Panc1 (cell line): ENCODE data around the gene CLSTN2.

Source experiments
- POLR2AphosphoS5 ChIP-seq: IDR thresholded peaks from 2 replicates; pipeline ENCODE4 v1.6.1; 2012; ENCODE audit warnings: mild to moderate bottlenecking, low read depth, low read length, moderate library complexity
- TF ChIP-seq, protein P1 (sequence below): fragments of 450-650 bp; IDR thresholded peaks from 2 replicates; pipeline ENCODE4 v1.5.1; 2017; ENCODE audit warnings: mild to moderate bottlenecking
- TF ChIP-seq, protein P2 (sequence below), 2 experiments: IDR thresholded peaks; 2 replicates each; pipeline ENCODE4 v1.6.1; 2011 to 2012; ENCODE audit warnings: low read depth in 2 of 2, control low read depth in 1 of 2, low read length in 1 of 2, mild to moderate bottlenecking in 1 of 2, moderate library complexity in 1 of 2; ENCODE audit not compliant: insufficient read depth in 1 of 2

DNA sequence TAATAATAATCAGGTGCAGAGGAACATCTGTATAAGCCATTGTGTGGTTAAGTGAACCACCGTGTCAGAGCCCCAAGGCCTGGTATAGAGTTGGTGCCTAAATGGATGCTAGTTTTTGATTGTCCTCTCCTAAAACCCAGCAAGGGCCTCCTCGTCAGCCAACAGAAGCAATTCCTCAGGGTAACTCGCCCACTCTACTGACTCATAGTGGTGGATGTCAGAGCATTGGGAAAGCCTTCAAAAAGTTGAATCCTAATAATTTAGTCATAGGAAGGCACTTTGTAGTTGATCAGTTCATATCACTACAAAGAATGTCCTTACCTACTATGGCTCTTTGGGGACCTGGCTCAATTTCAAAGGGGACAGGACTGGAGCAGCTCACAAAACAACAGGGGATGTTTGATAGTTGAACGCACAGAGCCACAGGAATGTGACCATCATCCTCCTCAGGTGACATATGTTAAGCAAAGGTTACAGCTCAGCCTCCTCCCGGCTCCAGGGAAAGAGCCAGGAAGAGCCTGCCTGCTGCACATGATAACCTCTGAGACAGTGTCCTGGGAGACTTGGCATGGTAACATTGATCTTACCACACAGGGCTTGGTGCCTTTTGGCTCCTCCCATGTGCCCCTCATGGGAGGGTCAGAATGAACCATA, 338.7 kb downstream of the CLSTN2 start:
- TF ChIP-seq, protein P1, sequence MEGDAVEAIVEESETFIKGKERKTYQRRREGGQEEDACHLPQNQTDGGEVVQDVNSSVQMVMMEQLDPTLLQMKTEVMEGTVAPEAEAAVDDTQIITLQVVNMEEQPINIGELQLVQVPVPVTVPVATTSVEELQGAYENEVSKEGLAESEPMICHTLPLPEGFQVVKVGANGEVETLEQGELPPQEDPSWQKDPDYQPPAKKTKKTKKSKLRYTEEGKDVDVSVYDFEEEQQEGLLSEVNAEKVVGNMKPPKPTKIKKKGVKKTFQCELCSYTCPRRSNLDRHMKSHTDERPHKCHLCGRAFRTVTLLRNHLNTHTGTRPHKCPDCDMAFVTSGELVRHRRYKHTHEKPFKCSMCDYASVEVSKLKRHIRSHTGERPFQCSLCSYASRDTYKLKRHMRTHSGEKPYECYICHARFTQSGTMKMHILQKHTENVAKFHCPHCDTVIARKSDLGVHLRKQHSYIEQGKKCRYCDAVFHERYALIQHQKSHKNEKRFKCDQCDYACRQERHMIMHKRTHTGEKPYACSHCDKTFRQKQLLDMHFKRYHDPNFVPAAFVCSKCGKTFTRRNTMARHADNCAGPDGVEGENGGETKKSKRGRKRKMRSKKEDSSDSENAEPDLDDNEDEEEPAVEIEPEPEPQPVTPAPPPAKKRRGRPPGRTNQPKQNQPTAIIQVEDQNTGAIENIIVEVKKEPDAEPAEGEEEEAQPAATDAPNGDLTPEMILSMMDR = no peak
- no peak for TF ChIP-seq POLR2AphosphoS5
- TF ChIP-seq, protein P2, sequence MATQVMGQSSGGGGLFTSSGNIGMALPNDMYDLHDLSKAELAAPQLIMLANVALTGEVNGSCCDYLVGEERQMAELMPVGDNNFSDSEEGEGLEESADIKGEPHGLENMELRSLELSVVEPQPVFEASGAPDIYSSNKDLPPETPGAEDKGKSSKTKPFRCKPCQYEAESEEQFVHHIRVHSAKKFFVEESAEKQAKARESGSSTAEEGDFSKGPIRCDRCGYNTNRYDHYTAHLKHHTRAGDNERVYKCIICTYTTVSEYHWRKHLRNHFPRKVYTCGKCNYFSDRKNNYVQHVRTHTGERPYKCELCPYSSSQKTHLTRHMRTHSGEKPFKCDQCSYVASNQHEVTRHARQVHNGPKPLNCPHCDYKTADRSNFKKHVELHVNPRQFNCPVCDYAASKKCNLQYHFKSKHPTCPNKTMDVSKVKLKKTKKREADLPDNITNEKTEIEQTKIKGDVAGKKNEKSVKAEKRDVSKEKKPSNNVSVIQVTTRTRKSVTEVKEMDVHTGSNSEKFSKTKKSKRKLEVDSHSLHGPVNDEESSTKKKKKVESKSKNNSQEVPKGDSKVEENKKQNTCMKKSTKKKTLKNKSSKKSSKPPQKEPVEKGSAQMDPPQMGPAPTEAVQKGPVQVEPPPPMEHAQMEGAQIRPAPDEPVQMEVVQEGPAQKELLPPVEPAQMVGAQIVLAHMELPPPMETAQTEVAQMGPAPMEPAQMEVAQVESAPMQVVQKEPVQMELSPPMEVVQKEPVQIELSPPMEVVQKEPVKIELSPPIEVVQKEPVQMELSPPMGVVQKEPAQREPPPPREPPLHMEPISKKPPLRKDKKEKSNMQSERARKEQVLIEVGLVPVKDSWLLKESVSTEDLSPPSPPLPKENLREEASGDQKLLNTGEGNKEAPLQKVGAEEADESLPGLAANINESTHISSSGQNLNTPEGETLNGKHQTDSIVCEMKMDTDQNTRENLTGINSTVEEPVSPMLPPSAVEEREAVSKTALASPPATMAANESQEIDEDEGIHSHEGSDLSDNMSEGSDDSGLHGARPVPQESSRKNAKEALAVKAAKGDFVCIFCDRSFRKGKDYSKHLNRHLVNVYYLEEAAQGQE (IDR thresholded peaks at IDR 0.05; ENCODE audit: insufficient read depth in 1 of 2, low read depth in 2 of 2, low read length in 1 of 2) = no peak
